ENCODE measurements around the gene TBC1D2. TPM values are rescaled to one million over a fixed set of nuclear protein-coding genes. Genes with fewer than 3 reads are reported as not detected.

TBC1D2 gene
- total and polyA plus RNA-seq, 2 of the 13 experiments (the other 11 are each of a cell fraction or from before 2014, with no cell fraction given): 2.0 to 2.8 TPM

DNA sequence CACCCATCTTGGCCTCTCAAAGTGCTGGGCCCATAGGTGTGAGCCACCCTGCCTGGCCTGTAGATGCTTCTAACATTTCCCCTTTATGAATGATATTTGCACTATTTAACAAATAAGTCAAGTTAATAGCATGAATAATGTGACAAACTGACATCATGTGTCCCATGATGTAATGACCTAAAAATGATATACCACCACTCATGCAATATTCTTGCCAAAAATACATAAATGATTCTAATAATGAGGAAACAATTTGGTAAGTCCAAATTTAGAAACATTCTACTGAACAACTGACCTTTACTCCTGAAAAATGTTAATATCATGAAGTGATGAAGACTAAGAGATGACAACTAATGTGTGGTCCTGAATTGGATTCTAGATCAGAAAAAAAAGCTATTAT lies 102.9 kb downstream of the TBC1D2 start:
- Histone ChIP-seq H3K36me3 (replicated peaks in 1 of 2; ENCODE audit: control insufficient read depth in 1 of 2, insufficient read depth in 2 of 2, low read length in 2 of 2) (peaks cover 5 to 27% of the 10 kb centered on the region in 2 experiments; a peak in 4 of 5 replicates), H3K9ac (ENCODE audit: insufficient read depth, low read depth, low read length) (no peak overlapping the region), H3K79me2 (ENCODE audit: insufficient read depth, low read length) (no peaks in the 10 kb centered on the region), H3K4me2 (ENCODE audit: low read depth, low read length) (no peak overlapping the region), H3K27ac (ENCODE audit: extremely low read length, insufficient read depth, low read length) (no peak overlapping the region), H3K4me3 (replicated peaks in 1 of 3; ENCODE audit: insufficient read depth in 1 of 3, low read depth in 2 of 3, low read length in 3 of 3) (no peak overlapping the region), H3K9me3 (ENCODE audit: low read length) (no peaks in the 10 kb centered on the region), H3K4me1 (ENCODE audit: insufficient read depth, low read length) (peaks cover 46% of the 10 kb centered on the region), H2AFZ (ENCODE audit: low read length) (no peak overlapping the region), H4K20me1 (ENCODE audit: insufficient read depth, low read length) (no peaks in the 10 kb centered on the region), H3K27me3 (ENCODE audit: control insufficient read depth in 1 of 2, insufficient read depth in 2 of 2, low read length in 2 of 2) (no peaks in the 10 kb centered on the region)
- in situ Hi-C loops (cut with HindIII; ENCODE audit: extremely low pct_ligation_motif_present, low pct_unique_long_range_greater_than_20kb) (no loop called here), intact Hi-C loops (cut with micrococcal nuclease; ENCODE audit: unreplicated experiment) (no loop called here)
- CTCF ChIA-PET (ENCODE audit: low intra/inter-chr PET ratio, low total read pairs): no interaction called here
- FAIRE-seq (no peak), DNase-seq (ENCODE audit: low spot score) (no peak), ATAC-seq (no peak)
- BruUV-seq (replicated peaks): no TSS peak
- TF ChIP-seq RFXAP (CRISPR knock-in tag; IDR thresholded peaks at IDR 0.05; ENCODE audit: borderline replicate concordance): no peak
- no peak for TF ChIP-seq ZNF253 (CRISPR knock-in tag; IDR thresholded peaks at IDR 0.05; ENCODE audit: borderline replicate concordance)
- TF ChIP-seq FOXM1 (CRISPR knock-in tag; IDR thresholded peaks at IDR 0.05): no peak
- TF ChIP-seq, protein P1, sequence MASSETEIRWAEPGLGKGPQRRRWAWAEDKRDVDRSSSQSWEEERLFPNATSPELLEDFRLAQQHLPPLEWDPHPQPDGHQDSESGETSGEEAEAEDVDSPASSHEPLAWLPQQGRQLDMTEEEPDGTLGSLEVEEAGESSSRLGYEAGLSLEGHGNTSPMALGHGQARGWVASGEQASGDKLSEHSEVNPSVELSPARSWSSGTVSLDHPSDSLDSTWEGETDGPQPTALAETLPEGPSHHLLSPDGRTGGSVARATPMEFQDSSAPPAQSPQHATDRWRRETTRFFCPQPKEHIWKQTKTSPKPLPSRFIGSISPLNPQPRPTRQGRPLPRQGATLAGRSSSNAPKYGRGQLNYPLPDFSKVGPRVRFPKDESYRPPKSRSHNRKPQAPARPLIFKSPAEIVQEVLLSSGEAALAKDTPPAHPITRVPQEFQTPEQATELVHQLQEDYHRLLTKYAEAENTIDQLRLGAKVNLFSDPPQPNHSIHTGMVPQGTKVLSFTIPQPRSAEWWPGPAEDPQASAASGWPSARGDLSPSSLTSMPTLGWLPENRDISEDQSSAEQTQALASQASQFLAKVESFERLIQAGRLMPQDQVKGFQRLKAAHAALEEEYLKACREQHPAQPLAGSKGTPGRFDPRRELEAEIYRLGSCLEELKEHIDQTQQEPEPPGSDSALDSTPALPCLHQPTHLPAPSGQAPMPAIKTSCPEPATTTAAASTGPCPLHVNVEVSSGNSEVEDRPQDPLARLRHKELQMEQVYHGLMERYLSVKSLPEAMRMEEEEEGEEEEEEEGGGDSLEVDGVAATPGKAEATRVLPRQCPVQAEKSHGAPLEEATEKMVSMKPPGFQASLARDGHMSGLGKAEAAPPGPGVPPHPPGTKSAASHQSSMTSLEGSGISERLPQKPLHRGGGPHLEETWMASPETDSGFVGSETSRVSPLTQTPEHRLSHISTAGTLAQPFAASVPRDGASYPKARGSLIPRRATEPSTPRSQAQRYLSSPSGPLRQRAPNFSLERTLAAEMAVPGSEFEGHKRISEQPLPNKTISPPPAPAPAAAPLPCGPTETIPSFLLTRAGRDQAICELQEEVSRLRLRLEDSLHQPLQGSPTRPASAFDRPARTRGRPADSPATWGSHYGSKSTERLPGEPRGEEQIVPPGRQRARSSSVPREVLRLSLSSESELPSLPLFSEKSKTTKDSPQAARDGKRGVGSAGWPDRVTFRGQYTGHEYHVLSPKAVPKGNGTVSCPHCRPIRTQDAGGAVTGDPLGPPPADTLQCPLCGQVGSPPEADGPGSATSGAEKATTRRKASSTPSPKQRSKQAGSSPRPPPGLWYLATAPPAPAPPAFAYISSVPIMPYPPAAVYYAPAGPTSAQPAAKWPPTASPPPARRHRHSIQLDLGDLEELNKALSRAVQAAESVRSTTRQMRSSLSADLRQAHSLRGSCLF (CRISPR knock-in tag; IDR thresholded peaks at IDR 0.05; ENCODE audit: borderline replicate concordance): no peak
- TF ChIP-seq RAD51 (IDR thresholded peaks at IDR 0.05; ENCODE audit: borderline replicate concordance): no peak
- TF ChIP-seq ZNF430 (CRISPR knock-in tag; IDR thresholded peaks at IDR 0.05): no peak
- no peak for TF ChIP-seq SMARCC2 (IDR thresholded peaks at IDR 0.05)
- no peak for TF ChIP-seq XBP1 (CRISPR knock-in tag; IDR thresholded peaks at IDR 0.05)
- TF ChIP-seq GATAD1 (CRISPR knock-in tag; IDR thresholded peaks at IDR 0.05): no peak
- POLR2A ChIA-PET: no interaction called here

All from HepG2 (cell line).